Coronary artery (tissue), 2 donors: ENCODE measurements around the gene BCL11A.

ENCODE experiments used
- DNase-seq: peaks from one replicate; pipeline ENCODE4 v3.0.0-alpha.2; 2017; ENCODE audit warnings: low spot score
- H3K27ac ChIP-seq, 2 donors: fragments of 200-600 bp; sonication (generic); one replicate each; pipeline ENCODE4 v1.5.1; 2016 to 2019
- H3K4me3 ChIP-seq: fragments of 200-600 bp; sonication (generic); 2 replicates; pipeline ENCODE4 v1.5.1; 2016; ENCODE audit warnings: mild to moderate bottlenecking, moderate library complexity
- TF ChIP-seq, protein P1 (sequence below): fragments of 200-600 bp; sonication (generic); IDR thresholded peaks from one replicate; pipeline ENCODE4 v1.5.1; 2019; ENCODE audit warnings: antibody characterized with exemption

BCL11A gene

DNA sequence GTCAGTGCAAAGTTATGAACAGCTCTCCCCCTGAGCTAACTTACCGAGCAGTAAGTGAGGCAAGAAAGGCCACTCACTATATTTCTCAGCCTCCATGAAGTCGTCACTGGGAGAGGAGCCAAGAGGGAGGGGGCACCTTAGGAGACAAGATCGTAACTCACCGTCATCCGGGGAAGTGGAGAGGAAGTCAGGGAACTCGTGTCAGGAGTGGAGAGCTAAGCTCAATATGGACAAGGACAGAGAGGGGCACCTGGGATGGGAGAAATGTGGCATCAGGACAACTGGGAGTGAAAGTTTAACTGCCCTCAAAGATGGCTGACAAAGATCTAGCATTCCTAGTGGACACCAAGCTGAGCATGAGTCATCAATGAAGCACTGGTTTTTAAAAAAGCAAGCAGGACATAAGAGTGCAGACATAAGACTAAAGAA lies 37.1 kb downstream of the BCL11A start:
- DNase-seq, result no peak
- Histone ChIP-seq H3K4me3 (no peak overlapping the region), H3K27ac (no peak overlapping the region)
- TF ChIP-seq, protein P1, sequence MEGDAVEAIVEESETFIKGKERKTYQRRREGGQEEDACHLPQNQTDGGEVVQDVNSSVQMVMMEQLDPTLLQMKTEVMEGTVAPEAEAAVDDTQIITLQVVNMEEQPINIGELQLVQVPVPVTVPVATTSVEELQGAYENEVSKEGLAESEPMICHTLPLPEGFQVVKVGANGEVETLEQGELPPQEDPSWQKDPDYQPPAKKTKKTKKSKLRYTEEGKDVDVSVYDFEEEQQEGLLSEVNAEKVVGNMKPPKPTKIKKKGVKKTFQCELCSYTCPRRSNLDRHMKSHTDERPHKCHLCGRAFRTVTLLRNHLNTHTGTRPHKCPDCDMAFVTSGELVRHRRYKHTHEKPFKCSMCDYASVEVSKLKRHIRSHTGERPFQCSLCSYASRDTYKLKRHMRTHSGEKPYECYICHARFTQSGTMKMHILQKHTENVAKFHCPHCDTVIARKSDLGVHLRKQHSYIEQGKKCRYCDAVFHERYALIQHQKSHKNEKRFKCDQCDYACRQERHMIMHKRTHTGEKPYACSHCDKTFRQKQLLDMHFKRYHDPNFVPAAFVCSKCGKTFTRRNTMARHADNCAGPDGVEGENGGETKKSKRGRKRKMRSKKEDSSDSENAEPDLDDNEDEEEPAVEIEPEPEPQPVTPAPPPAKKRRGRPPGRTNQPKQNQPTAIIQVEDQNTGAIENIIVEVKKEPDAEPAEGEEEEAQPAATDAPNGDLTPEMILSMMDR, result no peak

DNA sequence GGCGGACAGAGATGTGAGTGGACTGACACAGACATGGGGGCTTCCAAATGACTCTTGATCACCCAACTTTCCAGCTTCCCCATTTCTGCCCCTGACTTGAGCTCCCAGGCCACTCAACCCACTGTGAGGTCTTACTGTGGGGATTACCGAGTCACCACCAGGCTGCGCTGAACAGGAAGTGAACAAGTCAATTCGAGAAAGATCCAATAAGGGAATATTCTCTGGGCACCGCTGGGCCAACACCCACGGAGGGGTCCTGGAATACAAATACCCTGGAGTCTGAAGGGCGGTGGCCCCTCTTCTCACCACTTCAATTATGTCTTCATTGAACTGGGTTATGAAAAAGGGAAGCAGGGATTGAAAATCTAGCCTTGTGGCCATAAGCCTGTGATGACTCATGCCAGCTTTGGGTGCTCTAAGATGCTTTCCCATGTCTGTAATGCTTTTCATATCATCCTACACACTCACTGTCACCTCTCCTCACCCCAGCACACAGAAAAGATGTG lies 37.7 kb downstream of the BCL11A start:
- TF ChIP-seq, protein P1, result no peak
- Histone ChIP-seq H3K4me3 (no peak overlapping the region), H3K27ac (no peak overlapping the region)
- DNase-seq, result peak; percentile 62

DNA sequence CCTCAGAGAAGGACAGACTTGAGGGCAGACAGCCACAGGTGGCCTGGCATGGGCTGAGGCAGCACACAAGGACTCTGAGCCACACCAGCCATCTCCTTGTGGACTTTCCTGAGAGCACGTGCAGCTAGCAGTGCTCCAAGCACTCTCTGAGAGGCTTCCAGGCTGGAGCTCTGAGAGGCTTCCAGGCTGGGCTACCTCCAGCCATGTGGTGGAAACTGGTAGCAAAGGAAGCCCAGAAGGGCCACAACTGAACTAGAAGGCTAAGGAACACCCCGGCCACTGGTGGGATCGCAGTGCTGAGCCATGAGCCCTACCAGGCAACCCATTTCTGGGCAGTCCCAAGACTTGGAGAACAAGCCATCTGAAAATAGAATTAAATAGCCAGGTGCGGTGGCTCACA lies 39.5 kb downstream of the BCL11A start:
- no peak overlapping the region for H3K4me3 ChIP-seq
- TF ChIP-seq, protein P1, result no peak
- DNase-seq, result no peak
- H3K27ac ChIP-seq, result no peak overlapping the region

DNA sequence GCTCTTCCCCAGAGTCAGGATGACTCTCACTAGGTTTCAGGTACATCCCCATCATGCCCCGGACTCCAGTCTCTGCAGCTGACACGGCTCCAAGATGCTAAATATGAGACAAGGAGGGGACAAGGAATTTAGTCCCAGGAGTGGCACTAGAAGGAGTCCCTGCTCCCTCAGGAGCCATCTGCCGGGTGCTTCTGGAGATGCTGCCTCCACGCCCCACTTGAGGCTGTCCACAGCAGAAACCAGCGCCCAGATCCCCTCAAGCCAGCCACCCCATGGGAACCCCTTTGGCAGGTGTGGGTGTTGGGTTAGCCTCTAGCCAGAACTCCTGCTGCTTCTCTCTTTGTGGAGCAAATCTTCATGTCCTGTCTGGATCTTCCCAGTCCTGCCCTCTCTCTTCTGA lies 40.3 kb downstream of the BCL11A start:
- no peak overlapping the region for H3K27ac ChIP-seq
- DNase-seq, result no peak
- TF ChIP-seq, protein P1, result no peak
- H3K4me3 ChIP-seq, result no peak overlapping the region

DNA sequence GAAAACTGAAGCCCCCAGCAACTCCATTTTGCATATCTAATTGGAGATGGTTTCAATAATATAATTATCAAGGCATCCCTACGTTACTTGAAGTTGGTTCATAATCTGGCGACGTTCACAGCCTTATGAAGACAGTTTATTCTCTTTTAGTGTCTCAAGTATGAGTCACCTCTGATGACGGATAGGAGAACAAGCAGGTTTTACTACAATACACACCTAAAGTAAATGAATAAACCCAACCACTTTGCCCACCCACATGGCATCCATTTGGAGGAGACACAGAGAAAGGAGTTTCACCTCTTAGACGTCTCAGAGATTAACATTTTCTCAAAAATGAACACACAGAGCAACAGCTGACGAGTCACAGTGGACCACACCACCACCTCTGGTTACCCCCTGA lies 40.8 kb downstream of the BCL11A start:
- Histone ChIP-seq H3K4me3 (no peak overlapping the region), H3K27ac (no peak overlapping the region)
- TF ChIP-seq, protein P1, result no peak
- DNase-seq, result no peak

DNA sequence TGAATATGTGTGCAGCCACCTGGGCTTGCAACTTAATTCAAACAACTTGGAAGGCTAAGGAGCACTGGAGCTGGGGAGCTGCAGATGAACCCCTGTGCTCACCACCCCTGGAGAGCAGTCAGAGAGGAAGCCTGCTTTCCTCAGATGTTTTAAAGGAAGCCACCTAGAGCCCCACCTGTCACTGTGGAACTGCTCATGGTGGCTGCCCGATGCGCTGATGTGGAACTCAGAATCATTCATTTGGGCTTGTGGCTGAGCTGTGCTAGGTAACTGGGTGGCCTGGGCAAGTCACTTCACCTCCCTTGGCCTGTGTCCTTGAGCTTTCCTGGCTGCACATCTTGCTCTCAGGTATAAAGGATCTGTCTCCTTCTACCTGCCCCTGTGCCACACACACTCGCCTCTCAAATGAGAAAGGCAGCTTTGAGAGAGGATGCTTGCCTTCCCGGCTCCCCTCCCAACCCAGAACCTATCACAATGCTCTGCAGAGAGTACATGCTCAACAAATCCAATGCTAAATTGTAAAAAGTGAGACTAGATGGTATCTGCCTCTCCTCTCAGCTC lies 41.3 kb downstream of the BCL11A start:
- TF ChIP-seq, protein P1, result no peak
- Histone ChIP-seq H3K4me3 (no peak overlapping the region), H3K27ac (no peak overlapping the region)
- no peak for DNase-seq

DNA sequence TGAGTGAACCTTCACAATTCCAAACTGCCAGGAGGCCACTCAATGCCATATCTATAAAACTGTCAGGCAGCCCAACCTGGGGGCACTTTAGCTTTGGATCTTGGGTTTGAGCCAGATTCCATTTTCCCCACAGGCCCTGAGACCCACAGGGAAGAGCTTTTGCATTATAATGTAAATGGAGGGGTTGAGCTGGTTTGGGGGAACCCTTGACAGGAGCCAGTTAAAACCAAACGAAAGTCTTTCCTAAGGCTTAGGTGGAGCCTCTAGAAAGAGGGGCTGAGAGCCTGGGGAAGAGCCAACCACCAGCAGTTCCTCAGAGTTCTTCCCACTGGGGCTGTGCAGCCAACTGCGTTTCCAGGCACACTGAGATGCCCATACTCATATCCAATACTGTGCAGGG lies 42.7 kb downstream of the BCL11A start:
- no peak overlapping the region for H3K4me3 ChIP-seq
- no peak overlapping the region for H3K27ac ChIP-seq
- TF ChIP-seq, protein P1, result no peak
- DNase-seq, result no peak
